Neuronal stem cell (in vitro differentiated cells): ENCODE data around the gene DTNBP1.
"Not testable (repeated sequence)": the region's sequence is repeated elsewhere in the genome, so short reads cannot be mapped to it uniquely, and the experiment has no call there.

Experiments used
- DNase-seq: peaks from one replicate; pipeline ENCODE4 v3.0.0-alpha.2; 2013; ENCODE audit warnings: low spot score
- H2AFZ ChIP-seq: one replicate; pipeline ENCODE4 v1.6.1; 2013; ENCODE audit warnings: mild to moderate bottlenecking, low read length, inconsistent platforms
- H2AK5ac ChIP-seq: 2 replicates; pipeline ENCODE4 v1.6.1; 2013; ENCODE audit warnings: low read depth, mild to moderate bottlenecking, inconsistent platforms, low read length, moderate library complexity, mixed read lengths
- H2BK120ac ChIP-seq: 2 replicates; pipeline ENCODE4 v1.6.1; 2013; ENCODE audit warnings: low read depth, mild to moderate bottlenecking, inconsistent platforms, low read length, moderate library complexity, mixed read lengths
- H2BK12ac ChIP-seq: one replicate; pipeline ENCODE4 v1.6.1; 2013; ENCODE audit warnings: low read length, inconsistent platforms
- H2BK15ac ChIP-seq: 2 replicates; pipeline ENCODE4 v1.6.1; 2013; ENCODE audit warnings: mild to moderate bottlenecking, low read length, inconsistent platforms, mixed read lengths
- H2BK5ac ChIP-seq: one replicate; pipeline ENCODE4 v1.6.1; 2013; ENCODE audit warnings: inconsistent platforms, mild to moderate bottlenecking, low read length, moderate library complexity
- H3K14ac ChIP-seq: one replicate; pipeline ENCODE4 v1.6.1; 2013; ENCODE audit warnings: low read length, inconsistent platforms
- H3K18ac ChIP-seq: 2 replicates; pipeline ENCODE4 v1.6.1; 2013; ENCODE audit warnings: low read length, inconsistent platforms
- H3K23ac ChIP-seq: 2 replicates; pipeline ENCODE4 v1.6.1; 2013; ENCODE audit warnings: low read depth, mild to moderate bottlenecking, mixed read lengths, low read length, inconsistent platforms; ENCODE audit not compliant: poor library complexity
- H3K27ac ChIP-seq: replicated peaks from 3 replicates; pipeline ENCODE4 v1.5.1; 2013; ENCODE audit warnings: low read length, inconsistent platforms
- H3K27me3 ChIP-seq, 3 experiments: 2 replicates each; pipeline ENCODE4 v1.6.1; 2013; ENCODE audit warnings: low read length in 3 of 3, mild to moderate bottlenecking in 2 of 3, inconsistent platforms in 1 of 3, low read depth in 1 of 3, mixed read lengths in 1 of 3, moderate library complexity in 1 of 3; ENCODE audit not compliant: control insufficient read depth in 3 of 3, insufficient read depth in 3 of 3
- H3K36me3 ChIP-seq, 2 donors: replicated peaks in 1 of 2; 2 replicates each; pipeline ENCODE4 v1.6.1; 2013; ENCODE audit warnings: low read length in 2 of 2; ENCODE audit not compliant: control insufficient read depth in 2 of 2, insufficient read depth in 2 of 2
- H3K4ac ChIP-seq: 2 replicates; pipeline ENCODE4 v1.6.1; 2013; ENCODE audit warnings: inconsistent platforms, mild to moderate bottlenecking, low read length, moderate library complexity
- H3K4me1 ChIP-seq, 2 donors: 1 replicate in 1 of 2; 2 replicates in 1 of 2; pipeline ENCODE4 v1.6.1; 2013; ENCODE audit warnings: low read length in 2 of 2, low read depth in 1 of 2; ENCODE audit not compliant: control insufficient read depth in 2 of 2, insufficient read depth in 1 of 2
- H3K4me2 ChIP-seq: one replicate; pipeline ENCODE4 v1.6.1; 2013; ENCODE audit warnings: mild to moderate bottlenecking, low read length, inconsistent platforms; ENCODE audit not compliant: insufficient read depth, poor library complexity, severe bottlenecking
- H3K4me3 ChIP-seq, 2 donors: 2 replicates each; pipeline ENCODE4 v1.5.1; 2013; ENCODE audit warnings: low read length in 2 of 2, mild to moderate bottlenecking in 2 of 2, inconsistent platforms in 1 of 2, moderate library complexity in 1 of 2
- H3K79me1 ChIP-seq: one replicate; pipeline ENCODE4 v1.6.1; 2013; ENCODE audit warnings: low read depth, mild to moderate bottlenecking, inconsistent platforms, low read length, moderate library complexity
- H3K9ac ChIP-seq: one replicate; pipeline ENCODE4 v1.6.1; 2013; ENCODE audit warnings: mild to moderate bottlenecking, low read depth, low read length, inconsistent platforms; ENCODE audit not compliant: poor library complexity
- H3K9me3 ChIP-seq, 2 donors: replicated peaks in 1 of 2; 2 replicates each; pipeline versions ENCODE3 to v1.6.1; 2013; ENCODE audit warnings: low read length in 2 of 2, mild to moderate bottlenecking in 2 of 2, inconsistent platforms in 1 of 2, low read depth in 1 of 2, mixed read lengths in 1 of 2, moderate library complexity in 1 of 2; ENCODE audit not compliant: control insufficient read depth in 2 of 2, insufficient read depth in 1 of 2
- H4K8ac ChIP-seq: one replicate; pipeline ENCODE4 v1.6.1; 2013; ENCODE audit warnings: low read depth, mild to moderate bottlenecking, inconsistent platforms, low read length, moderate library complexity
- H4K91ac ChIP-seq: one replicate; pipeline ENCODE4 v1.6.1; 2013; ENCODE audit warnings: low read length, low read depth, mild to moderate bottlenecking, inconsistent platforms; ENCODE audit not compliant: poor library complexity
- WGBS, 2 donors: extraction: QIAGEN DNeasy Blood & Tissue Kit; methylation state at CpG; one replicate each; pipeline ENCODE4 v1.1.7; 2013; ENCODE audit warnings: missing lambda C conversion rate in 2 of 2, mixed read lengths in 1 of 2; ENCODE audit not compliant: insufficient read length in 2 of 2, insufficient replicate concordance in 1 of 2; ENCODE audit errors: extremely low coverage in 2 of 2; 5-methylcytosine and 5-hydroxymethylcytosine counted together

DTNBP1 gene

GRCh38 chr6:15656145-15656544 is 6.7 kb downstream of the DTNBP1 start:
- Histone ChIP-seq H2BK120ac (no peak overlapping the region), H2AFZ (no peak overlapping the region), H3K9me3 (no peaks in the 10 kb centered on the region), H3K14ac (no peak overlapping the region), H3K36me3 (peaks cover 0 to 8% of the 10 kb centered on the region in 2 donors), H3K4me1 (peaks cover 0 to 2% of the 10 kb centered on the region in 2 donors), H2BK5ac (no peak overlapping the region), H2BK15ac (no peak overlapping the region), H3K9ac (no peak overlapping the region), H3K18ac (no peak overlapping the region), H3K27ac (no peak overlapping the region), H3K27me3 (no peaks in the 10 kb centered on the region), H3K4me2 (no peak overlapping the region), H3K4me3 (no peak overlapping the region), H3K23ac (no peak overlapping the region), H4K91ac (no peak overlapping the region), H2BK12ac (no peak overlapping the region), H3K4ac (no peak overlapping the region), H2AK5ac (no peak overlapping the region), H4K8ac (no peak overlapping the region), H3K79me1 (no peaks in the 10 kb centered on the region)
- no CpG with 5 or more reads among the region's 3 CpGs for WGBS, 2 donors
- DNase-seq, result no peak

GRCh38 chr6:15654250-15654649 is 8.6 kb downstream of the DTNBP1 start:
- Histone ChIP-seq H3K9ac (no peak overlapping the region), H4K91ac (no peak overlapping the region), H2AFZ (no peak overlapping the region), H3K14ac (no peak overlapping the region), H3K9me3 (no peaks in the 10 kb centered on the region), H2BK12ac (no peak overlapping the region), H2BK5ac (no peak overlapping the region), H3K36me3 (peaks cover 0 to 6% of the 10 kb centered on the region in 2 donors), H2AK5ac (no peak overlapping the region), H3K18ac (no peak overlapping the region), H3K4me3 (no peak overlapping the region), H3K4me2 (no peak overlapping the region), H3K79me1 (no peaks in the 10 kb centered on the region), H3K23ac (no peak overlapping the region), H4K8ac (no peak overlapping the region), H3K27ac (no peak overlapping the region), H3K27me3 (no peaks in the 10 kb centered on the region), H2BK120ac (no peak overlapping the region), H3K4me1 (peaks cover 0 to 2% of the 10 kb centered on the region in 2 donors), H2BK15ac (no peak overlapping the region), H3K4ac (no peak overlapping the region)
- no CpG with 5 or more reads among the region's 4 CpGs for WGBS, 2 donors
- DNase-seq, result no peak

- H2BK5ac ChIP-seq, result no peak overlapping the region
- no peak overlapping the region for H3K23ac ChIP-seq
- H2BK12ac ChIP-seq, result no peak overlapping the region
- no peak overlapping the region for H2AK5ac ChIP-seq
- no peak overlapping the region for H3K4ac ChIP-seq
- no peak overlapping the region for H3K4me2 ChIP-seq
- H3K18ac ChIP-seq, result no peak overlapping the region
- H3K9me3 ChIP-seq, result no peaks in the 10 kb centered on the region
- H4K8ac ChIP-seq, result no peak overlapping the region
- H3K79me1 ChIP-seq, result no peaks in the 10 kb centered on the region
- H3K27ac ChIP-seq, result no peak overlapping the region
- no peak overlapping the region for H2BK120ac ChIP-seq
- H3K4me1 ChIP-seq, result peaks cover 0 to 2% of the 10 kb centered on the region in 2 donors
- H3K14ac ChIP-seq, result no peak overlapping the region
- no peak for DNase-seq
- no peak overlapping the region for H2AFZ ChIP-seq
- H3K27me3 ChIP-seq, result no peaks in the 10 kb centered on the region
- no peak overlapping the region for H4K91ac ChIP-seq
- no peak overlapping the region for H2BK15ac ChIP-seq
- H3K36me3 ChIP-seq, result peaks cover 0 to 11% of the 10 kb centered on the region in 2 donors
- no peak overlapping the region for H3K4me3 ChIP-seq
- H3K9ac ChIP-seq, result no peak overlapping the region
Measured at GRCh38 chr6:15653581-15653980, 9.2 kb downstream of the DTNBP1 start.

GRCh38 chr6:15650004-15650559 is 12.7 kb downstream of the DTNBP1 start:
- not testable (repeated sequence) for H3K4me2 ChIP-seq, H2BK12ac ChIP-seq, DNase-seq, H3K4me3 ChIP-seq, H3K4me1 ChIP-seq, H3K9ac ChIP-seq, H2BK15ac ChIP-seq, H4K91ac ChIP-seq, H2BK120ac ChIP-seq, H3K4ac ChIP-seq, H3K23ac ChIP-seq, H3K27ac ChIP-seq, H4K8ac ChIP-seq, H3K79me1 ChIP-seq, H2AFZ ChIP-seq, H3K14ac ChIP-seq, H2AK5ac ChIP-seq, H2BK5ac ChIP-seq, H3K18ac ChIP-seq, H3K9me3 ChIP-seq, H3K27me3 ChIP-seq
- no CpG with 5 or more reads among the region's 7 CpGs for WGBS, 2 donors
- peaks cover 0 to 11% of the 10 kb centered on the region in 2 donors for H3K36me3 ChIP-seq
